Activated CD4-positive, alpha-beta T cell treated with anti-CD3 and anti-CD28 coated beads, Interleukin-2, amount 50 U/mL, for 16 hours (primary cell): Measurements from ENCODE around the gene BICC1.

Source experiments
- DNase-seq: peaks from one replicate; pipeline ENCODE4 v3.0.0-alpha.2; 2020

Gene BICC1

DNA sequence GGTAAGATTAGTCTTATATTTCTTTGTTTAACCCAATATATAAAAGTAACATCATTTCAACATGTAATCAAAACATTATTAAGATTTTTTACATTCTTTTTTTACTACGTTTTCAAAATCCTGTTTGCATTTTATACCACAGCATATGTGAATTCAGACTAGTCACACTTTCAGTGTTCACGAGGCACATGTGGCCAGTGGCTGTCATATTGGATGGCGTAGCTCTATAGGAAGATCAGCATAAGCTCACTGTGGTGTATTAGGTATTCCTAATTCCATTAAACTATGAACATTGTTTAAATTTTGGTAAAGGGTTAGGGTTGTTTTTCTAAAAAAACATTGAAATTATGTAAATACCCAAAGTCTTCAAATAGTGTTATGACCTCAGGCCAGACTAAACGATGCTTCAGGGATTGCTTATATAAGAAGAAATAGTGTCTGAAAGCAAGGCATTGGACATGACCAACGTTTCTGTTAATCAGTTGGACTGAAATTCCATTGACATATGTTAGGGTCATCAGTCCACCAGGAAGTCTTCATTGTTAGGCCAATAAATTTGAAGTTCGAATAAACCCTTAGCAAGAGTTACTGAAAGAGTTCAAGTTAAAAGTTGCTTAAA, 97.0 kb downstream of the BICC1 start:
- DNase-seq = no peak

DNA sequence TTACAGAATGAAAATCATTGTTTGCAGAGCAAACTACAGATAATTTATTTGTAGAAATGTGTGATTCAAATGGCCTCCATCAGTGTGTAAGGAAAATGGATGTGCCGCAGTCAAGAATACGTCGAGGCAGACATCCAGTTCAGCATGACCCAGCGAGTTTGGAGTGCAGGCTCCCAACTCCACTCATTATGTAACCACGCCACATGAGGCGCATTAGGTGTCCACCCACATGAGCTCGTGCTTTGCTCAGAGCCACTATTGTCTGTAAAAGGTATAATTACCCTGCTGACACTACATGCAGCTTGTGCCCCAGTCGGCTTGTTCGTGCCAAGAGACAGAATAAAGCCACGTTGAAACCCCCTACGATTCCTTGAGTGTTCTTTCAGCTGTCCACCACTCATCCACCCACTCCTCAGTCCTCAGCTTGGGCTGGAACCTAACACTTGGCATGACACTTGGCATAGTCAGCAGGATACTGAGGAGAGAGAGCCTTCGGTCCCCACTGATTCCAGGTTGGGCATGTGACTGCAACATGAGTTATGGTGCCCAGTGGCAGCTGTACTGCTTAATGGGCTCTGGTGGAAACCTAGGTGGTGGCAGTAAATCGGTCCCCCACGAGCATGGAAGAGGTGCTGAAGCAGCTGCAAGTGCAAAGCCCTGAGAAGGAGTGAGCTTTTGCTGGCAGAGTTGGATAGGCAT, 102.7 kb downstream of the BICC1 start:
- no peak for DNase-seq

DNA sequence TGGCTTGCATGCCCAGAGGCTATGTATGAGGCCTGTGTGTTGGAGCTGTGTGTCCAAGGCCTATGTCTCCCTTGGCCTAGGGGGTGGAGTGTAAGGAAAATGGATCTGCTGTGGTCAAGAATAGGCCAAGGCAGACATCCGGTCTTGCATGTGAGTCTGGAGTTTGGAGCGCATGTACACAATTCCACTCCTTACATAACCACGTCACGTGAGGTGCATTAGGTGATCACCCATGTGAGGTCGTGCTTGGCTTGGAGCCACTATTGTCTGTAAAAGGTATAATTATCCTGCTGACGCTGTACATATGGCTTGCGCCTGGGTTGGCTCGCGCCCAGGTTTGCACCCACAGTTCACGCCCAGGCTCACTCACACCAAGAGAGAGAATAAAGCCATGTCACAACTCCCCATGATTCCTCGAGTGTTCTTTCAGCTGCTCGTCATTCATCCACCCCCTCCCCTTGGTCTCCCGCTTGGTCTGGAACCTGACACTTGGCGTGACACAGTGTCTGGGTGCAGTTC, 105.5 kb downstream of the BICC1 start:
- no peak for DNase-seq

DNA sequence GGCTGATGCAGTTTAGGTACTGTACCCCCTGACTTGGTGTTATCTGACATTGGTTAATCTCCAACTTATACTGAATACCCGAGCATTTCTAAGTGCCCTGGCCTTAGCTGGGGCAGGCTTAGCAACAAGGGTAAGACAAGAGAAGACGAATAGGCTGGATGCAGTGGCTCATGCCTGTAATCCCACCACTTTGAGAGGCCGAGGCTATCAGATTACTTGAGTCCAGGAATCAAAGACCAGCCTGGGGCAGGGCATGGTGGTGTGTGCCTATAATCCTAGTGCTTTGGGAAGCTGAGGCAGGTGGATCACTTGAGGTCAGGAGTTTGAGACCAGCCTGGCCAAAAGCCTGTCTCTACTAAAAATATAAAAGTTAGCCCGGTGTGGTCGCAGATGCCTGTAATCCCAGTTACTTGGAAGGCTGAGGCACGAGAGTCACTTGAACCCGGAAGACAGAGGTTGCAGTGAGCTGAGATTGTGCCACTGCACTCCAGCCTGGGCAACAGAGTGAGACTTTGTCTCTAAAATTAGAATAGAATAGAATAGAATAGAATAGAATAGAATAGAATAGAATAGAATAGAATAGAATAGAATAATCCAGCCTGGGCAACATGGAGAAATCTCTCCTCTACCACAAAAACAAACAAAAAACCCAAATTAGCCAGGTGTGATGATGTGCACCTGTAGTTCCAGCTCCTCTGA, 108.9 kb downstream of the BICC1 start:
- no peak for DNase-seq

DNA sequence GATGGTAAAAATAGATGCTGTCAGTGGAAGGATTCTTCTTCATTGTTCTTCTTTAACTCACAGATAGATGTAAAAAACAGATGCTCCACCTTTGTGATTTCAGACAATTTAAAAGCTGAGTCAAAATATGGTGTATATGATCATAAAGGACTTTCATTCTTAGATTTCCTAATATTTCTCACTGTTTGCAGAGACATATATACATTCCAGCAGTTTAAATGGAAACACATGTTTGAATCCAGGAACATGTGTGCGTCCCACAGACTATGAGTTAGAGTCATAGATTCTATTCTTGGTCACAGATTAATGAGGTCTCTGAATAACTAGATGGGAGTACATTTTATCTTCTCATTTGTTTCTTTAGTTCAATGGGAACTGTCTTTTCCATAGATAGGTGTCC, 109.6 kb downstream of the BICC1 start:
- no peak for DNase-seq

GRCh38 chr10:58625070-58625469, 112.4 kb downstream of the BICC1 start:
- DNase-seq = no peak

DNA sequence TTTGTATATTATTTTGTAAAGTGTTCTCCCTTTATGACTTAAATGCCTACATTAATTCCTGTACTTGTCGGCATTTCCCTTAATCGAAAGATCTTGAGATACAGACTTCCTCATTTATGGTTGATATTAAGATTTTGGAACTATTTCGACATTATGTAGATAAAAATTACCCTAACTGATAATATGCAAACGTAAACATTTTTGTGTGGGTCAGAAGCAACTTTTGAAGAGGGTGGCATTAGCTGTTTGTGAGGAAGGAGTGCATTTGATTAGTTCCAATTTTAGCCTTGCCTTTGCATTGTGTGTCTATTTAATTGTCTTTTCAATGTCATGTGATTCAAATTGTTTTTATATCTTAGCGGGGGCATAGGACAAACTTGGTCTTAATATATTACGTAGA, 114.7 kb downstream of the BICC1 start:
- DNase-seq = no peak

DNA sequence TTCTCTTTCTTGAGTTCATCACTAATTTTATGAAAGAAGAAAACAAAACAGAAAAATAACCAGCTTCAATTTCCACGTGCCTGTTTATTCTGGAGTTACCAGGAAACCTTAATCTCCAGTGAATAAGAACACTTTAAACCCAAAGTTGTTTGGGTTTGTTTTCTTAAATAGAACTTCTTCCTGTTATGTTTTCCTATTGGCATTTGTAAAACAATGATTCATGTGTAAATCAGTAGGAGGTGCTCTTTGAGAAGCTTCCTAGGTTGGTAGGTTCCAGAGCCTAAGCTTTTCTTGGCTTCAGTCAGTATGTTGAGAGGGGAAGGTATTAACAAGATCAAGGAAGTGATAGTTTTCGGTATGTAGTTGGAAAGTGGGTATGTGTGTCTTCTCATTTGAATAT, 119.0 kb downstream of the BICC1 start:
- DNase-seq = no peak

DNA sequence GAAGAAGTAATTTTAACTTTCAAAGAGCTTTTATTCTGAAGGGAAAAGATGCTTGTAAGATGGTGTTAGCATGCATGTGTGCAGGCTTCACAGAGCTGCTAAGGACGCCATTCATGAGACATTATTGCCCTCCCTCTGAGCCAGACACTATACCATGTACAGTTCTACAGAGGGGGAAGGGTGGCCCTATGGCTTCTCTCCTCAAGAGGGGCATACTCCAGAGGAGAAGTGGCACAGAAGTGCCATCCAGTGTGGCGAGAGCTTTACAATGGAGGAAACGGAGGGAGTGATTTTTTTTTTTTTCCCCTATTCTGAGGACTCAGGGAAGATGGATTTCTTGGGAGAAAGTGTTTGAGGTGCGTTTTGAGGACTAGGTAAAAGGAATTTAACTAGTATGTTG, 119.5 kb downstream of the BICC1 start:
- no peak for DNase-seq

- DNase-seq = no peak
Measured at GRCh38 chr10:58637352-58637751, 124.7 kb downstream of the BICC1 start.

GRCh38 chr10:58638388-58638787, 125.7 kb downstream of the BICC1 start:
- DNase-seq = no peak

DNA sequence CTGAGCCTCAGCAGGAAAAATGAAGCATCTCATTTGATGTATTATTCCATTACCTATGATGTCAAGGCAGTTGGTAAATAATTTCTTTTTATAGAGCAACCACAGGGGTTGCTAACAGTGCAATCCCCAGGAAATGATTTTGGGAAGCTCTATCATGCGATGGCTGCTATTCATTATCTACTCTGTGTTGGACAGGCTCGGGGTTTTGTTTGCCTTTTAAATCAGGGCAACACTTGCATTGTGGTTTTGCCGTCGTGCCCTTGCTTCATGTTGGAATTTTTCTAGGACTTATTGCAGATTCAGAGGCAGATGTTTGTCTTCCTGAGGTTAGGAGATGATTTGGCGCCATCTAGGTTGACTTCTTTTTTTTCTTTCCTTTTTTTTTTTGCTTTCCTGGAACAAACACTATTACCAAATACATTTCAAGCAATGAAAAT, 128.4 kb downstream of the BICC1 start:
- DNase-seq = no peak

- no peak for DNase-seq
Measured at GRCh38 chr10:58641708-58642107, 129.0 kb downstream of the BICC1 start.

- DNase-seq = no peak
Measured at GRCh38 chr10:58642283-58642682, 129.6 kb downstream of the BICC1 start.

GRCh38 chr10:58642916-58643428, 130.3 kb downstream of the BICC1 start:
- no peak for DNase-seq

DNA sequence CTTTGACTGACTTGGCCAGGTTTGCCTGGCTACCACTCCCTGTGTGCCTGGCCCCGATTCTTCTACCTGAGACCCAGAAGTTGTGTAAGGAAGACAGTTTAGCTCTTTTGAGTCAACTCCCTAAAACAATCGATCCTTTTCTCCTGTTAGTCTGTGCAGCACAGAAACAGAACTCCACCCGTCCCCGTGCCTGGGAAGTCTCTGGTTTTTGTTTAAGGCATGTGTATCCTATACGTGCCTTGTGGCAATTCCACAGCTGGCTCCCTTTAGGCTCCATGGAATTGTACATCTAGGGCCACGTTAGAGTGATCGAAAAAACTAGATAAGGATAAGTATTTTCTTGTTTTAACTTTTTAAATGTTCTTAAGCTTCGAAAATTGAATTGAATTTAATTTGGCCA, 131.6 kb downstream of the BICC1 start:
- no peak for DNase-seq

GRCh38 chr10:58645416-58646146, 132.9 kb downstream of the BICC1 start:
- DNase-seq = no peak

DNA sequence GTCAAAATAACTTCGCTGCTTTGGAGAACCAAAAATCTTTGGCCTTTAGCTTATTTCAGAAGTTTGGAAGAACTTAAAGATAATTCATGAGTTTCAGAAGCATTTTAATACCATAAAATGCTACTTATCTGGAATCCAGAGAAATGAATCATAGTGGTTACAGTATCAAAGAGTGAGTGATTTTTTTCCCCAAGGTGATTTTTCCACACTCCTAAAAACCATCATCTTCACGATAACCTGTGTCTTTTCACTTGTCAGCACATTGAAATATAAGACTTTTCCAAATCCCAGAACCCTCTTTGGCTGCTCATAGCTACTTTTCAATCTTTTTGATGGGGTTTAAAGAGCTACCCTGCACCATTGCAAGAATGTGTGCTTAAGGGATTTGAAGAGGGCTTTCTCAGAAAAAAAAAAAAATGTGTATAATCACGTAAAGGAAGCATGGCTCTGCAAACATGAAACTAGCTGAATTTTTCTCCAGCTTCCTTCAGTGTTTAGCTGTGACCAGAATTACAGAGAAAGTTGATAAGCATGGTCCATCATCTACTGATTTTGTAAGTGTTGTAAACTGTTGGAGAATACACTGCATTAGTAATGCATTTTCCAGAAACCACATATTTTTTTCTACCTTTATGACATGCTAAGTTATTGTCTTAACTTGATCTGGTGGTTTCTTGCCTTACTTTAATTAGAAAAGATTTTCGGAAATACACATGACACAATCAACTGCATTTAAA, 134.9 kb downstream of the BICC1 start:
- DNase-seq = no peak

- no peak for DNase-seq
Measured at GRCh38 chr10:58648131-58648530, 135.5 kb downstream of the BICC1 start.

DNA sequence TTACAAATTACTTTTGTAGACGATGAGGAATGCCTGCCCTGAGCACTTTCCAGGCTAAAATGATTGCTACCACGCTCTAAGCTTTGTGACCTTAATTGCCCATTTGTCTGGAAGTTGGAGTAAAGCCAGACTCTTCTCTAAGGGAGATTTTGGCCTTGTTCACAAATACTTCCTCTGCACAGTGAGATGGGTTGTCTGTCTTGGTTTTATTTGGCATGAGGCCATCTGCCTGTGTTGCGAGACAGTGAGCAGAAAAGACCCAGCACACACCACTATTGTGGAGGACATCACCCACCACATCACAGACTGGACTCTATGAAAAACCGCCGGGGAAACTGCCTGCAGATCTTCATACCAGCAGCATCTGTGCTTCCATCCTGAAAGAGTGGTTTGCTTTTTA, 138.4 kb downstream of the BICC1 start:
- DNase-seq = no peak

DNA sequence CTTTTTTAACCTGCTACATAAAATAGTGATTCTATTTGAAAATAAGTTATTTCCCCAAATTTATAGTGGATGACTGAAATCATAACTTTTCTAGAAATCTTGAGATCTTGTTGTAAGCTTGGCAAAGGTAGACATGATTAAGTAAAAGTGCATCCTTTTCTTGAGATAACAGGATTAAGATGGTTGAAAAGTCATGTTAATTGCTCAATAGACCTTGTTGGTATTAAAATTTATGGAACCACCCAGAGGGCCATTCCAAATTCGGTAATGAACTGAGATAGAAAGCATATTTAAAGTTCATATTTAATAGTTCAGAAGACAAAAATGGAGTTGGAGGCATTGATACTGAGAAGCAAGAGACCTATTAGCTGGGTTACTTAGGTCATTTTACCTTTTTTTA, 139.1 kb downstream of the BICC1 start:
- DNase-seq = no peak

GRCh38 chr10:58653139-58653538, 140.5 kb downstream of the BICC1 start:
- no peak for DNase-seq
